AML-193 (cell line): Measurements from ENCODE around the gene GJC2.
"Not testable (repeated sequence)": the region's sequence is repeated elsewhere in the genome, so short reads cannot be mapped to it uniquely, and the experiment has no call there.

ENCODE experiments used
- DNase-seq, 2 experiments: peaks; one replicate each; lab custom pipeline; 2025; lab: John Stamatoyannopoulos, UW

Gene GJC2

GRCh38 chr1:228149406-228150119 is at the start of gene GJC2:
Gene GJC2, plus strand, starts transcription at chr1:228149930. Its CDS starts 7,829 bp downstream, at chr1:228157759.
- DNase-seq = no peak

GRCh38 chr1:228100822-228101613 is 48.7 kb upstream of the GJC2 start:
- no peak for DNase-seq

- DNase-seq = no peak
Observed at GRCh38 chr1:228101614-228101993, 48.1 kb upstream of the GJC2 start.

- DNase-seq = no peak
Observed at GRCh38 chr1:228101994-228102790, 47.5 kb upstream of the GJC2 start.

GRCh38 chr1:228102791-228103620 is 46.7 kb upstream of the GJC2 start, which contains the start of gene C1orf35:
Gene C1orf35, minus strand, starts transcription at chr1:228103325. Its CDS starts 98 bp downstream, at chr1:228103227.
- peak; percentile 75 to 89 for DNase-seq

GRCh38 chr1:228104526-228105269 is 45.0 kb upstream of the GJC2 start:
- no peak for DNase-seq

GRCh38 chr1:228105270-228105995 is 44.3 kb upstream of the GJC2 start:
- no peak for DNase-seq

- DNase-seq = no peak
Observed at GRCh38 chr1:228105996-228106799, 43.5 kb upstream of the GJC2 start.

GRCh38 chr1:228106800-228107054 is 43.0 kb upstream of the GJC2 start:
- DNase-seq = no peak

GRCh38 chr1:228107636-228108035 is 42.1 kb upstream of the GJC2 start:
- no peak for DNase-seq

GRCh38 chr1:228108055-228108690 is 41.6 kb upstream of the GJC2 start:
- DNase-seq = peak in 1 of 2 experiments; percentile 2

- DNase-seq = no peak
Observed at GRCh38 chr1:228108742-228109072, 41.0 kb upstream of the GJC2 start.

- DNase-seq = peak; percentile 89 to 90
Observed at GRCh38 chr1:228109073-228109961, 40.4 kb upstream of the GJC2 start, which contains the start of gene MRPL55. Gene MRPL55, minus strand, starts transcription at chr1:228109299. Its CDS starts 1,039 bp downstream, at chr1:228108260.

- DNase-seq = no peak
Observed at GRCh38 chr1:228109962-228110488, 39.7 kb upstream of the GJC2 start.

- no peak for DNase-seq
Observed at GRCh38 chr1:228110556-228110955, 39.2 kb upstream of the GJC2 start.

GRCh38 chr1:228111315-228111714 is 38.4 kb upstream of the GJC2 start:
- not testable (repeated sequence) for DNase-seq

- DNase-seq = no peak
Observed at GRCh38 chr1:228112167-228112566, 37.6 kb upstream of the GJC2 start.

GRCh38 chr1:228112617-228113016 is 37.1 kb upstream of the GJC2 start:
- DNase-seq = no peak
